KOPT-K1 (cell line): ENCODE measurements around the gene SHISA9.

ENCODE experiments used
- H3K27ac ChIP-seq: fragments of 200-600 bp; sonication (generic); 2 replicates; pipeline ENCODE4 v1.5.1; 2016; ENCODE audit warnings: antibody characterized with exemption, mild to moderate bottlenecking, low read depth, low read length; ENCODE audit not compliant: poor library complexity, severe bottlenecking
- H3K36me3 ChIP-seq: fragments of 200-600 bp; sonication (generic); 2 replicates; pipeline ENCODE4 v1.5.1; 2017; ENCODE audit warnings: antibody characterized with exemption, mild to moderate bottlenecking, low read length, moderate library complexity; ENCODE audit not compliant: insufficient read depth
- H3K9me3 ChIP-seq: fragments of 200-600 bp; sonication (generic); 2 replicates; pipeline ENCODE4 v1.5.1; 2017; ENCODE audit warnings: antibody characterized with exemption, low read length, mild to moderate bottlenecking; ENCODE audit not compliant: insufficient read depth, poor library complexity, severe bottlenecking

Gene SHISA9

DNA sequence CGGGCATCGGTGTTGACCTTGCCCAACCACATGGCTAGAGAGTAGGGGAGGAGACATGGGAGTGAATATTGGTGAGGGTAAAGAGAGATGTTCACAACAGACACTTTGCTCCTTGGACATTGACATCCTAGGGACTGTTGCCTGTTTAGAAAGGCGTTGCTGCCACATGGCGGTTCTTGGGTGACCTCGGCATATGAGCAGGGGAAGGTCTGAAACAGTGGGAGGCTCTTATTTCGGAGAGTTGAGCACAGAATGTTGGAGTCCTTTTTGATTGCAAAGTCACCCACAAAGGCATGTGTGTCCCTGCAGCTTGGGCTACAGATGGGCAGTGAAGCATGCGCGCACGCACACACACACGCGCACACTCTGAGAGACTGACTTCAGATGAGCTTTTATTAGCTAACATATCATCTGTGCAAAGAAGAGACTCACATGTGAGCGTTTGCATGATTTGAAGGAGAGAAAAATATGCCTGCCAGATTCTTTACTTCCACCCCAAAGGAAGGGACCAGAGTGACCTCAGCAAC, 104.4 kb downstream of the SHISA9 start:
- Histone ChIP-seq H3K9me3 (no peaks in the 10 kb centered on the region), H3K27ac (no peak overlapping the region), H3K36me3 (no peaks in the 10 kb centered on the region)

DNA sequence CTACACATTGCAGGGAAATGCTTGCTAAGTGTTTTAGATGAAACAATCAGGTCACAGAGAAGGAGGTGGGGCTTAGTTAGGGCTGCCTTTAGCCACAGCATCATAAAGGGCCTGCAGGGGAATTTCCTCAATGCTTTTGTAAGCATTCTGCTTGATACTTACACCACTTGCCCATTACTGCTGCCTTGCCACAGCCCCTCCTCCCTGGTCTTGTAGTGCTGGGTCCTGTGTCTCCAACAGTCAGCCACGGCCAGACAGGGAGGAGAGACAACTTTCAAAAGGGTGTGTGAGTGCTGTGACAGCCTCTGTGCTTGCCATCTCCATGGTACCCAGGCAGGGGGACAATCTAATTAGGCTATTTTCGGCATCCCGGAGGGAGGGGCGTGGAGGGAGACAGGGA, 111.2 kb downstream of the SHISA9 start:
- no peak overlapping the region for H3K27ac ChIP-seq
- no peaks in the 10 kb centered on the region for H3K9me3 ChIP-seq
- H3K36me3 ChIP-seq: no peaks in the 10 kb centered on the region

DNA sequence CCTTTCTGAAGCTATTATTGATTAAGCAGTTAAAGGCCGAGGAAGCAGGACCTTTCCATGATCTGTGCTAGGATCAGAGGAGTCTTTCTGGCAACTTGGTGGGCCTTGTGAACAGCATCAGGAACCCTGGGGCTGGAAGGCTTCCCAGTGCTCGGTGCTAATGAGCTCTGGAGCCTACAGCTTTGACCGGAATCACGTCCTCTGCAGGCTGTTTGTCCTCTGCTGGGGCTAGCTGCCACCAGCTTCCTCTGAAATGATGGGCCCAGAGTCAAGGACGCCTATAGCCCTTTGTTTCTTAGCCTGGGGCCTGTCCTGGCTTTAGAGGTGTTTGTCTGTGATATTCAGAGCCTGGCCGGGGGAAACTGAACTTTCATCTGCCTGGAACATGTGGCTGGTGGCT, 111.6 kb downstream of the SHISA9 start:
- Histone ChIP-seq H3K27ac (no peak overlapping the region), H3K9me3 (no peaks in the 10 kb centered on the region), H3K36me3 (no peaks in the 10 kb centered on the region)

DNA sequence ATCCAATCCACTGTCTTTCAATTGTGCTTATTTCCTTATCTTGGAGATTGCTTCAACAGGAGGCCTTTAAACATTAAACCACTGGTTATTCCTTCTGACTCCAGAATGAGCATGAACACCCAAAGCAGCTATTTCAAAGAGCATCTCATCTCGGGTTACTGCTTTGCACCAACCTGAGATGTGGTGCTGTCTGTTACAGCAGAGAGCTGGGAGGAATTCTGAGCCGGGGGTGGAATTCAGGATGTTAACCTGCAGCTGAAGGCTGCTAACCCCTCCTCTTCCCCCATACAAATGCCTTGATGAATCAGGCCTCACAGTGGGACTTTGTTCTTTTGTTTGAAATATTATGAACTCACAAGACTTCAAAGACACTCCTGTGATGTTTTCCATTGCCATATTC, 113.1 kb downstream of the SHISA9 start:
- H3K36me3 ChIP-seq: no peaks in the 10 kb centered on the region
- no peaks in the 10 kb centered on the region for H3K9me3 ChIP-seq
- H3K27ac ChIP-seq: no peak overlapping the region

DNA sequence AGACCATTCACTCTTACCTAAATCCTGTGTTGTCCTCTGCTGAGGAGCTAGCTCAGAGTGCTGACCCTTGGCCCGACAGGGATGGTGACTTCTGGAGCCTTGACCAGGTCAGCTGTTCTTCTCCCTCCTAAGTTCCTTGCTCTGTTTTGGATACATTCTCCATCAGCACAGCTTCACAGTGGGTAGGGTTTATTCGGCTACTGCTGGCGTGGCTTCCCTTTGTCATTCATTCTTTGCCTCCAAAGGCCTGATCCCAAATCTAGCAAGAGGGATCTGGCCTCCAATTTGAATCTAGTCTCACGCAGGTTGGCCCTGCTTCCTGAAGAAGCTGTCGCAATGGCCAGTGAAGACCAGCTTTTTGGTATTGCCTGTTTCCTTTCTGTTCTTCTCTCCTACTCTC, 116.6 kb downstream of the SHISA9 start:
- no peak overlapping the region for H3K27ac ChIP-seq
- no peaks in the 10 kb centered on the region for H3K36me3 ChIP-seq
- no peaks in the 10 kb centered on the region for H3K9me3 ChIP-seq

DNA sequence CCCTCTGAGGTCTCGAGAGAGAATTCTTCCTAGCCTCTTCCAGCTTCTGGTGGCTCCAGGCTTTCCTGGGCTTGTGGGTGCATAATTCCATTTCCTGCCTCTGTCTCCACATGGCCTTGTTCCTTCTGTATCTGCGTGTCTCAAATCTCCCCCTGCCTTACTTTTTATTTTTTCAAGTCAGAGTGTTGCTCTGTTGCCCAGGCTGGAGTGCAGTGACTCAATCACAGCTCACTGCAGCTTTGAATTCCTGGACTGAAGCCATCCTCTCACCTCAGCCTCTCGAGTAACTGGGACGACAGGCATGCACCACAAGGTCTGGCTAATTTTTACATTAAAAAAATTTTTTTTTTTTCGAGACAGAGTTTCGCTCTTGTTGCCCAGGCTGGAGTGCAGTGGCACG, 120.6 kb downstream of the SHISA9 start:
- H3K36me3 ChIP-seq: no peaks in the 10 kb centered on the region
- no peak overlapping the region for H3K27ac ChIP-seq
- H3K9me3 ChIP-seq: no peaks in the 10 kb centered on the region

DNA sequence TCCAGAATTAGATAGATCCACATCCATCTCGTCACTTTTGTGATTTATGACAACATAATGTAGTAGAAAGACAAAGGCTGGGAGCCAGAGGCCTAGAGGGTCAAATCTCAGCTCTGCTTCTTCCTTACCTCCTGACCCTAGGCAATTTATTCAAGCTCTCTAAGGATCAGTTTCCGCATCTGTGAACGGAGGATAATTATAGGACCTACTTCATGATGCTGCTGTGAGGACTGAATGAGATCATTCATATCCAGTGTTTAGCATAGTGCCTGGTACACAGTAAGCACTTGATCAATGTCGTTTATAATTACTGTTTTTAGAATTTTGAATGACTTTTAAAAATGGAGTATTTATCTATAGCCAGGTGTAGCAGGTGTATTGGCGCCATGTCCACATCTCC, 128.4 kb downstream of the SHISA9 start:
- peaks cover 8% of the 10 kb centered on the region for H3K9me3 ChIP-seq
- no peak overlapping the region for H3K27ac ChIP-seq
- H3K36me3 ChIP-seq: no peaks in the 10 kb centered on the region

DNA sequence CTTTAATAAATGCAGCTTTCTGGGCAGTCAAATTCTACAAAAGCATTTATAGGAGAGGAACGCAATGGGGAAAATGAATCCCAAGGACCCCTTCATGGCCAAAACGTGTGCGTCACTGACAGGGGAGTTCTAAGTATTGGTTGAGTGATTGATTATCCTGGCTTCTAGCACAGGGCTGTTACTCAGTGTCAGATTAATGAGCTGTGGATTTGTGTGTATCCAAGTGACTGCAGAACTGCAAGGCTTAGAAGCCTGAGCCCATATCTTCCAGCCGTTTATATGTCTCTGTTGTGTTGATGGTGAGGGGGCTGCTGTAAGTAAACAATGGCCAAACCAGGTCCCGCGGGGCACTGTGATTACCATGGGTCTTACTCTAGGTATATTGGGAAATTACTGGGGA, 129.4 kb downstream of the SHISA9 start:
- Histone ChIP-seq H3K36me3 (no peaks in the 10 kb centered on the region), H3K9me3 (peaks cover 8% of the 10 kb centered on the region), H3K27ac (no peak overlapping the region)

DNA sequence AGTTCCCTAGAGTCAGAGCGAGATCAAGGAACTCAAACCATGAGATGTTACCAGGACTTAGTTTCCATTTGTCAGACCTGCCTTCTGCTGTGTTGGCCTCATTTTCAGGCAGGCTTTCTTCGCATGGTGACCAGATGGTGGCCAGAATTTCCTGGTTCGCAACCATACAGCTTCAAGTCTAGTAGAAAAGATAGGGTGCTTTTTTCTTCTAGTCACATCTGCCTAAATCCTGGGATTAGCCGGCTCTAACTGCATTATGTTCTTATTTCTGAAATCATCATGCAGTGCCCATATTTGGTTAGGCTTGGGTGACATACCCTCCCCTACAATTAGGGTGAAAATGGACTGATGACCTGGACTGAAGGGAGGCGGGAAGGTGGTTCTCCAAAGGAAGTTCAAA, 131.5 kb downstream of the SHISA9 start:
- Histone ChIP-seq H3K27ac (no peak overlapping the region), H3K36me3 (no peaks in the 10 kb centered on the region)

DNA sequence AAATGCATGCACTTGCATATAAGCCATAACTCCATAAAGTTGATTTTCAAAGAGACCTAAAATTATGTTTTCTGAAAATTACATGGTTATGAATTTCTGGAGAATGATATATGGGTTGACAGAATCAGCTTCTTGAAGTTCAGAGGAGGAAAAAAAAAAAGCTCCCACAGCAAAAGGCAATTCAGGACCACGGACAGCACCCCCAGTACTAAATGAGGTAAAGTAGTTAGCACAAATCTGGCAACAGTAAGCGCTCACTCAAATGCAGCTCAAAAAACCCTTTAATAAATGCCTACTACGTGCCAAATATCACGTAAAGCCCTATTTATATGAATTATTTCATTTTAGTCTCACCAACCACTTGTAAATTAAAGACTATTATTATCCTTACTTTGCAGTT, 135.2 kb downstream of the SHISA9 start:
- Histone ChIP-seq H3K9me3 (no peaks in the 10 kb centered on the region), H3K27ac (no peak overlapping the region), H3K36me3 (no peaks in the 10 kb centered on the region)

More for the DNA sequence above, 131.5 kb downstream of the SHISA9 start:
- H3K9me3 ChIP-seq: peaks cover 7% of the 10 kb centered on the region

DNA sequence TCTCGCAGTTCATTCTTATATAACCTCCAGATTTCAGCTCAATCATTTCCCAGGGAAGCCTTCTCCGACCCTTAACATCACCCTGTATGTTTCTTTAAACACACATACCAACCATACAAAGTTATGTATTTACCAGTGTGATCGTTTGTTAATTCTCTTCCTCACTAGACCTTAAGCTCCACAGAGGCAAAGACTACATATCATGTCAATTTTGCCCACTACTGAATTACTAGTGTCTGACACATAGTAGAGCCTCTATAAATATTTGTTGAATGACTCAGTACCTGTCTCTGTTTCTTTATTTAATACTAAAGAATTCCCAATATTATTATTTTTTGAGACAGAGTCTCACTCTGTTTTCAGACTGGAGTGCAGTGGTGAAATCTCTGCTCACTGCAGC, 137.2 kb downstream of the SHISA9 start:
- no peak overlapping the region for H3K27ac ChIP-seq

DNA sequence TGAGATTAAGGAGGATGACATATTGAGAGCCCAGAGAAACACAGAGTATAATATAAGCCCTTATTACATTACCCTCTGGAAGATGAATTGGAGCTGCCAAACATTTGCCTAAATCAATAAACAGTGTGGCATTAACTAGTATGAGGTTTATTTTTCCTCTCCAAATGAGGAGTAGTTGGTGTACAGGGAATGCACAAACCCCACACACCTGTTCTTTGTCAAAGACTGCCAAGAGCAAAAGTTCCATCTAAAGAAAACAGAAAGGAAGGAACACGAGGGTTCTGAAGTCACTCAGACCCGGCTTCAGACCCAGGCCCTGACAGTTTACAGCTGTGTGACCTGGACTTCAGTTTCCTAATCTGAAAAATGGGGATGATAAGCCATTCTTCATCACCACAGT, 138.1 kb downstream of the SHISA9 start:
- Histone ChIP-seq H3K9me3 (no peaks in the 10 kb centered on the region), H3K36me3 (no peaks in the 10 kb centered on the region)

More for the DNA sequence above, 137.2 kb downstream of the SHISA9 start:
- H3K36me3 ChIP-seq: no peaks in the 10 kb centered on the region
- H3K9me3 ChIP-seq: no peaks in the 10 kb centered on the region

DNA sequence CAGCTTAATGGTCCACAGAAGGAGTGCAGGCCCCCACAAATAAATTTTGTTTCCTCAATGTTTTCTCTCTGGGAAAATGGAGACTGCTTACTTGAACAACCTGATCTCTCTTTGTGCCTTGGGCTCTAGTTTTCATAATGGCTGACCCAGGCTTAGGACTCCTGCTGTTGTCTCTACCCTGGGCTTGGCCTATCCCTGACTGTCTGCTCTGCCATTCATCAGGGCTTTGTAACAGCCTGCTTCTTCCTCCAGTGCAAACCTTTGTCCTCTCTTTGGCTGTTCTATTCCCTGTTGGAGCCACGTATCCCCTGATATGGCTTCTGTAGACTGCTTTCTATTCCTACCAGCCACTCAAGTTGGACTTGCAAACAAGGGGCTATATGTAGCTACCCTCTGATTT, 139.8 kb downstream of the SHISA9 start:
- Histone ChIP-seq H3K27ac (no peak overlapping the region), H3K36me3 (no peaks in the 10 kb centered on the region), H3K9me3 (no peaks in the 10 kb centered on the region)

More for the DNA sequence above, 138.1 kb downstream of the SHISA9 start:
- H3K27ac ChIP-seq: no peak overlapping the region

DNA sequence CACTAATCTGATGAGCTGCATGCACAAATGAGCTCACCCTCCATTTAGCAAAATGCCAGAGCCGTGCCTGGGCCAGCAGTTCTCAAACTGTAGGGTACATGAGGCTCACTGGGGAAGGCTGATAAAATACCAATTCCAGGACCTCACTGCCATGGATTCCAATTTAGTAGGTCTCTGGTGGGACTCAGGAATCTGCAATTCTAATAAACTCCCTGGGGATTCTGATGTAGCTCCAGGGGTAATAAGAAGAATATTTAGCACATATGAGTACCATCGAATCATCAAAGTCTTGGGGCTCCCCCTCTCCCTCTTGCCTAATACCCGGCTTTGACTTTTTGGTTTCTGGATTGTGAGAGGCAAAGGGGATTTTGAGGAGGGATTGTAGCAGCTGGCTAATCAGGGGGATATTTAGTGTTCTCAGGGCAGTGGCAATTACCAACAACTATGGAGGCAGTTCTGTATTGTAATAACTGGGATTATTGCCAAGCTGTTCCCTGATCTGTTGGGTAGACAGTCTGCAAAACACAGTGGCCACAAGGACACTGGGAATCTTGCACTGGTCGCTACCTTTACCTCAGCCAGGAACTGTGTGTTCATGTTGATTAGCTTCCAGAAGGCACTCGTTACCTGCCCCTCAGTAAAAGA, 140.4 kb downstream of the SHISA9 start:
- Histone ChIP-seq H3K36me3 (no peaks in the 10 kb centered on the region), H3K27ac (no peak overlapping the region), H3K9me3 (no peaks in the 10 kb centered on the region)

DNA sequence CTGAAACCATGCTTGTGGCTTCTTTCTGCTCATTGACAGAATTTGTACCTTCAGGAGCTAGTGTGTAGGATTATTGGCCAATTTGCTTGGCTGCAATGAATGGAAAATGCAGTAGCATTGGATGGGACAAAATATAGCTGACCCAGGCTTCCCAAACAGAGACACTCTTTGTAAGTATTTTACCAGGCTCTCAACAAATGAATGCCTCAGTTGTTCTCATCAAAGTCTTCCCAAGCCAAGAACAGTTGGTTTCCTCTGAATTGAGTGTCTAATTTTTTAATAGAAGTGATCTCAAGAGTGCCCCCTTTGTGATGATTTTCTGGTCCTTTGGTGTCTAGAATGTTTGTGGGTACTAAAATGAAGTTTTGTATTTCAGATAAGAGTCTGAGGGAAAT, 140.9 kb downstream of the SHISA9 start:
- H3K9me3 ChIP-seq: no peaks in the 10 kb centered on the region
- no peak overlapping the region for H3K27ac ChIP-seq
- no peaks in the 10 kb centered on the region for H3K36me3 ChIP-seq

DNA sequence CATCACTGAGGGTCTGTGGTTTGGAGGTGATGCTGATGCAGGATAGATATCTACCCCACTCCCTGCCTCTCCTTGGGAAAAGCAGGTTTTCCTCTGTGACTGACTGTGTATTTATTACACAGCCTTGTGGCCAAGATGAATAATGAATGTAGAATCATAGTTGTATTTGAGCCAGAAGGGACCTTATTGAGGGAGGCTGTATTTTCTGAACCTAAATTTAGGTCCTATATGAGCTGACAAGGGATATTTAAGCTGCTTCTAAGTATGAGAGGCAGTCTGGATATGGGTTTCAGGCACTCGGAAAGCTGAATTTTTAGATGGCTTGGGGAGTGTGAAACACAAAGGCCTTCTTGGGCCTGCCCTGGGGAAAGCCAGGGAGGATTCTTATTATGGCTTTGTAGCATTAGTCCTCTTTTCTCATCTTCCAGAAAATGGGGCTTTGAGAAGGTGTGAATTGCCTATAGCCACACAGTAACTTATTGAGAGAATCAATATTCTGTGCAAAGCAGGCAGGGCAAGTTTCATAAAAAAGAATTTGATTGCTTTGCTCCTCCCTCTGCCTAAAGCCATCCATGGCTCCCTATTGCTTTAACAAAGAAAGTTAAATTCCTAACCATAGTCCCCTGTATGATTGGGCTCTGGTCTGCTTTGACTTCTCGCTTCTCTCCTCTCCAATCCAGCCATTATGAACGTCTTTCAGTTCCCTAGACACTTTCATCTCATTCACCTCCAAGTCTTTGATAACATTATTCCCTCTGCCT, 144.8 kb downstream of the SHISA9 start:
- H3K36me3 ChIP-seq: no peaks in the 10 kb centered on the region
- H3K27ac ChIP-seq: no peak overlapping the region
- H3K9me3 ChIP-seq: peaks cover 9% of the 10 kb centered on the region
